Neural progenitor cell (in vitro differentiated cells): ENCODE data around the gene PHF3.

Experiments
- CTCF ChIP-seq: fragments of 200-600 bp; sonication (generic); IDR thresholded peaks from 2 replicates; pipeline ENCODE4 v1.5.1; 2017; ENCODE audit warnings: antibody characterized with exemption, mild to moderate bottlenecking
- EZH2phosphoT487 ChIP-seq: fragments of 200-600 bp; sonication (generic); IDR thresholded peaks from 2 replicates; pipeline ENCODE4 v1.6.1; 2017; ENCODE audit warnings: antibody characterized with exemption

DNA sequence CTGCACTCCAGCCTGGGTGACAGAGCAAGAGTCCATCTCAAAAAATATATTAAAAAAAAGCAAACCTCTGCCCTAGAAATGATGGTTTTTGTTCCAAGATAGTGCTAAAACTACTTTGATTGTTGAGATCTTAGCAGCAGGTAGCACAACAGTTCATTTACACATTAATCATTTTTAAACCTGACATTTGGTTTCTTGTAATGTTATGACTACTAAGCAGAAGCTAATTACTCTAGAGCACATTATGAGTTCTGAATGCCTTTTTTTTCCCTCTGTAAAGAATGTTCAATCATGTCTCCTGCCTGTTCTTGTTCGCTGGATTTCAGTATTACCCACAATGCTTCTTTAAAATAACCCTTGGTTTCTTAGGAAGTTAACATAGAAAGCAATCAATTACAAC lies 24.7 kb upstream of the PHF3 start:
- TF ChIP-seq CTCF = no peak
- TF ChIP-seq EZH2phosphoT487 = no peak
